OCI-LY3 (cell line): Measurements from ENCODE around the gene STIM2.

Experiments
- H2AFZ ChIP-seq: fragments of 200-600, 300-600 bp; shearing (Covaris generic); 2 replicates; pipeline ENCODE4 v1.6.0; 2014; ENCODE audit warnings: antibody characterized with exemption, low read depth, low read length
- H3K27ac ChIP-seq: fragments of 200-600, 300-600 bp; sonication (generic); 2 replicates; pipeline ENCODE4 v1.5.1; 2014; ENCODE audit warnings: mild to moderate bottlenecking, low read length, moderate library complexity, mixed read lengths
- H3K27me3 ChIP-seq: fragments of 200-600, 300-600 bp; sonication (generic); 2 replicates; pipeline ENCODE4 v1.6.1; 2014; ENCODE audit warnings: low read depth, low read length, mixed read lengths
- H3K36me3 ChIP-seq: fragments of 200-600, 300-600 bp; sonication (generic); replicated peaks from 2 replicates; pipeline ENCODE3; 2014; ENCODE audit warnings: low read depth, low read length, mixed read lengths
- H3K4me1 ChIP-seq: fragments of 300-600, 200-600 bp; sonication (generic); 2 replicates; pipeline ENCODE4 v1.6.1; 2014; ENCODE audit warnings: low read length, mixed read lengths
- H3K4me2 ChIP-seq: fragments of 200-600, 300-600 bp; sonication (generic); 2 replicates; pipeline ENCODE4 v1.6.1; 2014; ENCODE audit warnings: low read length, mixed read lengths
- H3K4me3 ChIP-seq: fragments of 300-600, 200-600 bp; sonication (generic); 2 replicates; pipeline ENCODE4 v1.5.1; 2014; ENCODE audit warnings: antibody characterized with exemption, mild to moderate bottlenecking, low read length, moderate library complexity
- H3K79me2 ChIP-seq: fragments of 300-600, 200-600 bp; shearing (Covaris generic); 2 replicates; pipeline ENCODE4 v1.6.1; 2014; ENCODE audit warnings: mild to moderate bottlenecking, low read length, mixed read lengths
- H3K9ac ChIP-seq: fragments of 300-600, 200-600 bp; shearing (Covaris generic); 2 replicates; pipeline ENCODE4 v1.6.0; 2014; ENCODE audit warnings: mild to moderate bottlenecking, low read length, moderate library complexity
- H3K9me3 ChIP-seq: fragments of 200-600, 300-600 bp; shearing (Covaris generic); 2 replicates; pipeline ENCODE4 v1.6.1; 2014; ENCODE audit warnings: low read length, mixed read lengths; ENCODE audit not compliant: insufficient read depth
- H4K20me1 ChIP-seq: fragments of 200-600, 300-600 bp; sonication (generic); 2 replicates; pipeline ENCODE4 v1.6.1; 2016; ENCODE audit warnings: low read length, mixed read lengths; ENCODE audit not compliant: insufficient read depth
- EZH2phosphoT487 ChIP-seq: fragments of 200-600 bp; shearing (Covaris generic); IDR thresholded peaks from 2 replicates; pipeline ENCODE4 v1.6.1; 2018; ENCODE audit warnings: antibody characterized with exemption, mixed run types, low read depth
- TF ChIP-seq, protein P1 (sequence below): fragments of 200-600, 300-600 bp; sonication (generic); IDR thresholded peaks from 2 replicates; pipeline ENCODE4 v1.5.1; 2014; ENCODE audit warnings: antibody characterized with exemption, low read length, low read depth

STIM2 gene

GRCh38 chr4:26840786-26841185 lies 19.9 kb upstream of the STIM2 start:
- no peak overlapping the region for H3K4me3 ChIP-seq
- no peak overlapping the region for H3K4me2 ChIP-seq
- H3K9ac ChIP-seq, result no peak overlapping the region
- no peak overlapping the region for H2AFZ ChIP-seq
- TF ChIP-seq, protein P1, sequence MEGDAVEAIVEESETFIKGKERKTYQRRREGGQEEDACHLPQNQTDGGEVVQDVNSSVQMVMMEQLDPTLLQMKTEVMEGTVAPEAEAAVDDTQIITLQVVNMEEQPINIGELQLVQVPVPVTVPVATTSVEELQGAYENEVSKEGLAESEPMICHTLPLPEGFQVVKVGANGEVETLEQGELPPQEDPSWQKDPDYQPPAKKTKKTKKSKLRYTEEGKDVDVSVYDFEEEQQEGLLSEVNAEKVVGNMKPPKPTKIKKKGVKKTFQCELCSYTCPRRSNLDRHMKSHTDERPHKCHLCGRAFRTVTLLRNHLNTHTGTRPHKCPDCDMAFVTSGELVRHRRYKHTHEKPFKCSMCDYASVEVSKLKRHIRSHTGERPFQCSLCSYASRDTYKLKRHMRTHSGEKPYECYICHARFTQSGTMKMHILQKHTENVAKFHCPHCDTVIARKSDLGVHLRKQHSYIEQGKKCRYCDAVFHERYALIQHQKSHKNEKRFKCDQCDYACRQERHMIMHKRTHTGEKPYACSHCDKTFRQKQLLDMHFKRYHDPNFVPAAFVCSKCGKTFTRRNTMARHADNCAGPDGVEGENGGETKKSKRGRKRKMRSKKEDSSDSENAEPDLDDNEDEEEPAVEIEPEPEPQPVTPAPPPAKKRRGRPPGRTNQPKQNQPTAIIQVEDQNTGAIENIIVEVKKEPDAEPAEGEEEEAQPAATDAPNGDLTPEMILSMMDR, result no peak
- no peak for TF ChIP-seq EZH2phosphoT487
- H3K4me1 ChIP-seq, result no peaks in the 10 kb centered on the region
- H3K9me3 ChIP-seq, result no peaks in the 10 kb centered on the region
- H3K36me3 ChIP-seq, result no peaks in the 10 kb centered on the region
- H3K27ac ChIP-seq, result no peak overlapping the region
- peaks cover 24% of the 10 kb centered on the region for H3K27me3 ChIP-seq
- H3K79me2 ChIP-seq, result no peaks in the 10 kb centered on the region
- no peaks in the 10 kb centered on the region for H4K20me1 ChIP-seq

GRCh38 chr4:26842911-26843310 lies 17.7 kb upstream of the STIM2 start:
- peaks cover 14% of the 10 kb centered on the region for H3K27me3 ChIP-seq
- no peaks in the 10 kb centered on the region for H4K20me1 ChIP-seq
- no peak overlapping the region for H3K4me3 ChIP-seq
- no peak overlapping the region for H3K4me2 ChIP-seq
- no peak overlapping the region for H3K9ac ChIP-seq
- H3K9me3 ChIP-seq, result no peaks in the 10 kb centered on the region
- no peak overlapping the region for H2AFZ ChIP-seq
- TF ChIP-seq EZH2phosphoT487, result no peak
- TF ChIP-seq, protein P1, result no peak
- no peaks in the 10 kb centered on the region for H3K36me3 ChIP-seq
- H3K79me2 ChIP-seq, result no peaks in the 10 kb centered on the region
- no peak overlapping the region for H3K27ac ChIP-seq
- no peaks in the 10 kb centered on the region for H3K4me1 ChIP-seq

- Histone ChIP-seq H3K27ac (no peak overlapping the region), H3K36me3 (no peaks in the 10 kb centered on the region), H4K20me1 (no peaks in the 10 kb centered on the region), H3K9me3 (no peaks in the 10 kb centered on the region), H3K9ac (no peak overlapping the region), H3K4me2 (no peak overlapping the region), H2AFZ (no peak overlapping the region), H3K4me3 (no peak overlapping the region), H3K4me1 (no peaks in the 10 kb centered on the region), H3K79me2 (no peaks in the 10 kb centered on the region), H3K27me3 (peaks cover 8% of the 10 kb centered on the region; the same call in 1 of the 2 replicates)
- TF ChIP-seq EZH2phosphoT487, result no peak
- TF ChIP-seq, protein P1, result no peak
These were observed 10.1 kb upstream of the STIM2 start for GRCh38 chr4:26850528-26850927.

- no peak overlapping the region for H3K4me2 ChIP-seq
- H2AFZ ChIP-seq, result no peak overlapping the region
- no peak for TF ChIP-seq EZH2phosphoT487
- TF ChIP-seq, protein P1, result no peak
- no peaks in the 10 kb centered on the region for H4K20me1 ChIP-seq
- H3K79me2 ChIP-seq, result no peaks in the 10 kb centered on the region
- peaks cover 10% of the 10 kb centered on the region; the same call in 1 of the 2 replicates for H3K27me3 ChIP-seq
- no peak overlapping the region for H3K27ac ChIP-seq
- no peaks in the 10 kb centered on the region for H3K9me3 ChIP-seq
- H3K4me3 ChIP-seq, result no peak overlapping the region
- H3K36me3 ChIP-seq, result no peaks in the 10 kb centered on the region
- no peak overlapping the region for H3K9ac ChIP-seq
- H3K4me1 ChIP-seq, result no peaks in the 10 kb centered on the region
These were observed 9.5 kb upstream of the STIM2 start for GRCh38 chr4:26851129-26851528.
